NCI-H146 treated with DMSO at 0.1 percent for 48 hours (cell line): ENCODE results near the gene MISP3.

Source experiments
- DNase-seq: peaks from one replicate; lab custom pipeline; 2025; ENCODE audit not compliant: unreplicated experiment; lab: John Stamatoyannopoulos, UW

Gene MISP3

DNA sequence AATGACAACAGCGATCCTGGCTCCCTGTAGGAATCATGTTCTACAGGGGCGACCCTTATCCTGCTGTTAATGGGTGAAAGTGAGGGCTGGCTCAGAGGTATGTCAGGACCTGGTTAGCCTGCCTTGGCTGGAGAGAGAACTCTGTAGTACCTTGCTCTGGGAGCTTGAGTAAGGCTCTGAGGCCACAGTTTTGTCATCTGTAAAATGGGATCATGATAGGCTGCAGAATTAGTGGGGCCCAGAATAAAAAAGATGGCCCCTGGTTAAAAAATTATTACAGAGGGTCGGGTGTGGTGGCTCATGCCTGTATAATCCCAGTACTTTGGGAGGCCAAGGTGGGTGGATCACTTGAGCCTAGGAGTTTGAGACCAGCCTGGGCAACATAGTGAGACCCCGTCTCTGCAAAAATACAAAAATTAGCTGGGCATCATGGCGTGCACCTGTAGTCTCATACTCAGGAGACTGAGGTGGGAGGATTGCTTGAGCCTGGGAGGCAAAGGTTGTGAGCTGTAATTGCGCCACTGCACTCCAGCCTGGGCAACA lies 28.5 kb downstream of the MISP3 start:
- no peak for DNase-seq

GRCh38 chr19:14102102-14102696 lies 29.6 kb downstream of the MISP3 start:
- DNase-seq = no peak

GRCh38 chr19:14102756-14103155 lies 30.2 kb downstream of the MISP3 start:
- DNase-seq = no peak

DNA sequence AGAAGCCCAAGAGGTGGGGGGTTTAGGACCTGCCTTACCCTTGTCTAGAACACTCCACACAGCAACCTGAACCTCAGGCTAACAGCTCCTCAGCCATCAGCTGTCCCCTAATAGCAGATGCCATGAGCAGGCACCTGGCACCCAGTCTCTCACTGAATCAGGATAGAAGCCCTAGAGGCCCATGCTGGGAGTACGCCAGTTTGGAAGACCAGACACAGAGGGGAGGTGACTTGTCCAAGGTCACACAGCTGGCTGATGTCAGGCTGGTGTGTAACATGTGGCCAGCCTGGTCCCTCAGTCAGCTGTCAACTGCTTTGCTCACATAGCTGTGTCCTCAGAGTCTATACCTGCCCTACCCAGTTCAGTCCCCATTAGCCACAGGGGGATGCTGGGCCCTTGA lies 30.7 kb downstream of the MISP3 start:
- DNase-seq = no peak

DNA sequence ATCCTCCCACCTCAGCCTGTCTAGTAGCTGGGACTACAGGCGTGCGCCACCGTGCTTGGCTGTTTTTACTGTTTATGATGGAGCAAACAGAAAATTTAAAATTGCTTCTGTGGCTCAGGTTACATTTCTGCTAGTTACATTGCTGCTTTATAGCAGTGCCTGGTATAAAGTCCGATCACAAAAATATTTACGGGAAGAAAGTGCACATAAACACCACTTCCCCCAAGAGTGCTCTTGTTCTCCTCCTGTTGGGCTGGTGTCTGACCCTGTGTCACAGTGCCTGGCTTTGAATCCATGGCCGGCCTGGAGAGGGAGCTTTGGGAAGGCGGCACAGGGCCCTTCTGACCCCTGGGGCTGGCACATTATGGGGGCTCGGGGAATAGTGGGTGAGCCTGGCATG lies 33.1 kb downstream of the MISP3 start:
- no peak for DNase-seq

GRCh38 chr19:14106840-14107239 lies 34.3 kb downstream of the MISP3 start:
- no peak for DNase-seq

DNA sequence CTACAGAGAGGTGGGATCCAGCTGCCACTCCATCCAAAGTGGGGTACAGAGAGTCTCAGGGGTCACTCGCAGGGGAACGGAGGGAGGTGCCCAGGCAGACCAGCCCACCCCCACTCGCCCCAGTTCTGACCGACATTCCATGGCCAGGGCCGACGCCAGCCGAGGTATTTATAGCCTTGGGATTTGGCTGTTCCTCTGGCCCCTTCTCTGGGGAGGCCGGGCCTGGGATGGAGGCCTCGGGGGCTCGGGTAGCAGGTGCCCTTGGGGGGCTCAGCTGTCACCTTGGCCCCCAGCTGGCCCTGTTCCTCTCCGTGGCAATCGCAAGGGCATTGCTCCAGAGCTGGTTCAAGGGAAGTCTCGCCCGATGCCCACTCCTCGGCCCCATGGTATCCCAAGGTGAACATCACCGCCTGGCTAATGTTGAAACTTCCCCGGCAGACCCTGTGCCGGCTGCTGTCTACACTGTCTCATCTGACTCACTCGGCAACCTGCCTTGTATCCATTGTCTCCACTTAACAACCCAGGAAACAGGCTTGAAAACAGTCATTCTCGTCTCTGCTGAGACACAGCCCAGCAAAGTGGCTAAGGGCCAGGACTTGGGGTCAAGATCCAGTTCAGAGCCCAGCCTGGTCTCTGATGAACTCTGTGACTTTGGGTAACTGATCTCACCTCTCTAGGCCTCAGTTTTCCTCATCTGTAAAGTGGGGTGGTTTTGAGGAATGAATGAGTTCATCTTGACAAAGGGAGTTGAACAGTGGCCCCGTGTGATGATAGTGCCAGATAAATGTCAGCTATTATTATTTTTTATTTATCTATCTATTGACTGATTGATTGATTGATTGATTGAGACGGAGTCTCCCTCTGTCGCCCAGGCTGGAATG lies 35.2 kb downstream of the MISP3 start:
- DNase-seq = no peak

- no peak for DNase-seq
These were observed 38.1 kb downstream of the MISP3 start for GRCh38 chr19:14110650-14111049.

DNA sequence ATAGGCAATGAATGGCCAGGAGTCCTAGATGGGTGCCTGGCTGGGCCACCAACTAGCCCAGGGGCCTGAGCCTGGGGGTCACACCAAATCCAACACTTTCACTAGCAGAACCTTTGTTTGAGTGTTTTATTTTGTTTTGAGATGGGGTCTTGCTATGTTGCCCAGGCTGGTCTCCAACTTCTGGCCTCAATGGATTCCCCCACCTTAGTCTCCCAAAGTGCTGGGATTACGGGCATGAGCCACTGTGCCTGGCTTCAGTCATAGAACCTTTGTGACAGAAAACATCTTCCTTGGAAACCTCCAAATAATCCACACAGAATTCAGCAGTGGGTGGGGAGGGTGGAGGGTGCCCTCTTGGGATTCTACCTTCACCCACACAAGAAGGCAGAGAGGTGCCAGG lies 38.9 kb downstream of the MISP3 start:
- DNase-seq = no peak

DNA sequence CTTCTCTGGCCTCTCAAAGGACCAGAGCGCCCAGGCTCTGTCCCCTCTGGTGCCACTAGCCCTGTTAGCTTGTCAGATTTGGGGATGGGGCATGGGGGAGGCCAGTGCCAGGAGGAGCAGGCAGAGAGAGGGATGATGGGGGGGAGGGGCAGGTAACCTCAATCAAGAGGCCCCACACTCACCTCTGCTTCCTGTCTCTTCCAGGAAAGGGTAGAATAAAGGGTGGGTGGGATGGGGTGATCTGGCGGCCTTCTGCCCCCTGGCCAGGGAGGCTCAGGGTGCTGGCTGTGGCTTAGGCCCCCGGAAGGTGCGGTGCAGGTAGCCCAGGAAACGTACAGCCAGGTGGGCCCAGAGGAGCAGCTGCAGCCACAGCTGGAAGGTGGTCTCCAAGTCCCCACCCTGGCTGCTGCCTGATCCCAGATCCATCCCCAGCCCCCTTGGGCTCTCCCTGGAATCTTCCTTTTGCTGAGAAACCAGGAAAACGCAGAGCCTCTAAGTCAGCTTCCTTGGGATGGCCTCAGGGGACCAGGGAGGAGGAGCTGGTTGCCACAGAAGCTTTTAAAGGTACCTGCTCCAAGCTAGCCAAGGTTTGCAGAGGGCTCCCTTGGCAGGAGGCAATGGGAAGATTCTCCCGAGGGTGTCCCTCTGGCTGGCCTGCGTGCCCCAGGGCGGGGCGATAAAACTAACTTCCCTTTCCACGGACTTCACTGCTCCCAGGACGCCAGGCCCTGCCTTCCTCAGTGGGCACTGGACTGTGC lies 39.6 kb downstream of the MISP3 start:
- DNase-seq = no peak

DNA sequence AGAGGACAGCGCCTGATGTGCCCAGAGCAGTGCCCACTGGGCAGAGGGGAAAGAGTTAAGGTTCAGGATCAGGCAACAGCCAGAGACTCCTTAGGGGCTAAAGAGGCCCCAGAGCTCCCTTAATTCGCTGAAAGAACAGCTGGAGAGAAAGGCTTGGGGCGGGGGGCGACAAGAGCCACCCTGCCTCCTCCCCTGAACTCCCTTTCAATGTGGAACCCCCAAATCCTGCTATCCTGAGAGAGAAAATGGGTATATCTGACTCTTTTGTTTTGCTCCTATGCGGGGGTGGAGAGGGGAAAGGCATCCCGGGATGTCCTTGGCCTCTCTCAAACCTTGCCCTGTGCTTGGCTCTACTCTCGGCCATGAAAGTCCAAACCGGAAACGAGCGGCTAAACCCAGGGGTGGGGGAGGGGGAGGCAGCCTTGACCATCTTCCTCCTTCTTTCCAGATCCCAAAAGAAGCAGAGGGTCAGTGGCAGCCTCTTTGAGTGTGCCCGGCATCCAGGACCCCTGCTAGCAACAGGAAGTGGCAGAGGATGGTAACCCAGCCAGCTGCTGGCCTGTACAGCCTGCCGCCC lies 40.3 kb downstream of the MISP3 start:
- DNase-seq = no peak

DNA sequence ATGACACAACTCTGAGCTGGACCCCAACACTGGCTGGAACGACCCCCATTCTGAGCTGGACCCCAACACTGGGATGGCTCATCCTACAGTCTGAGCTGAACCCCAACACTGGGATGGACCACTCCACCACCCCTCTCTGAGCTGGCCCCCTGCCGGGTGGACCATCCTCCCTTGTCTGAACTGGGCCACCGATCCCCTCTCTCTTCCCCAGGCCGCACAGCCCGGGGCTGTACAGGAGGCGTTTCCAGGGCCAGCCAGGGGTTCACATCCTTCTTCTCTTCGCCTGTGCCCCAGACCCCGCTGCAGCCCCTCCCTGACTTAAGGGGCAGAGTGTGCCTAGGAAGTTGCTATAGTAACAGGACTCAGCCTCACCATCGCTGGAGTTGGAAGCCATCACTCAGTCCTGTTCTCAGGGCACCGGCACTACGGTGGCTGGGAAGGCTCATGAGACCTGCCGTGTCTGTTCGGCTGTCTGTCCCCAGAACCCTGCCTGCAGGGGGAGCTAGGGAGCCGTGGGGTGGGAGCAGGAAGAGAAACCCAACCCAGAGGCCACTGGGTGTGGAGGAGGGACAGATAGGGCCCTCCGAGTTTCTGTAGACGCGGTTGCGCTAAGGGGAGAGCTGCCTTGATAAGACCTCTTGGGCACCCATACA lies 41.3 kb downstream of the MISP3 start:
- no peak for DNase-seq

DNA sequence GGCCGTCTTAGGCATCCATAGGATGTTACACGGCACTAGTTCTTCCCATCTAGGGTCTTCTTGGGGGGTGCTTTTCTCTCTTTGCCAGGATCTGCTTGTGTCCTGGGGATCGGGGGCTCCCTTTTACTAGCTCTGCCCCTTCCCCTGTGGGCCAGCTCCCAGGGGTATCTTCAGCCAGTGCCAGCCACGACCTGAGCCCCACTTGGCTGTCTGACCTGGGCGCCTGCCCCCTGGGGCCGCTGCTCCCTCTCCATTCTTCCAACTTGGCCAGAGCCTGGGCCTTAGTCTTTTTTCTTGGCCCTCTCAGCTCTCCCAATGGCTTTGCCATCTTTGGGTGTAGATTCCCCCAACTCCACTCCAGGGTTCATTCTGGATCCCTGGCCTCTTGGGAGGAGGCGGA lies 41.9 kb downstream of the MISP3 start:
- DNase-seq = no peak

DNA sequence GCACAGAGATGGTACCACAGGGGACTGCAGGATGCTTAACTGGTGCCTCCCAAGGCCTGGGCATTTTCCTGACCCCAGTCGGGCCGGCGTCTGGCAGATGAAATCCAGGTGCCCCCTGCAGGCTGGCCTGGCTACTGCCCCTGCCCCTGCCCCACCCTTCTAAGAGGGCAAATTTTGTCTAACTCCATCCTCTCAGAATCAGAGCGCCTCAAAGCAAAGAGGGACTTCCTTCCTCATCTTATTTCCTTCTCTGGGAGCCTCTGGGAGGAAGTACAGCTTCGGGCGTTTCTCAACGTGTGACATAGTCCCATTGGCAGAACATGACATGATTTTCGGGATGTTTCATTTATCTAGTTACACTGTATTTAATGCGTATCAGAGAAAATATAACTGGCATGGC lies 42.3 kb downstream of the MISP3 start:
- DNase-seq = no peak

GRCh38 chr19:14115756-14116155 lies 43.2 kb downstream of the MISP3 start:
- no peak for DNase-seq

DNA sequence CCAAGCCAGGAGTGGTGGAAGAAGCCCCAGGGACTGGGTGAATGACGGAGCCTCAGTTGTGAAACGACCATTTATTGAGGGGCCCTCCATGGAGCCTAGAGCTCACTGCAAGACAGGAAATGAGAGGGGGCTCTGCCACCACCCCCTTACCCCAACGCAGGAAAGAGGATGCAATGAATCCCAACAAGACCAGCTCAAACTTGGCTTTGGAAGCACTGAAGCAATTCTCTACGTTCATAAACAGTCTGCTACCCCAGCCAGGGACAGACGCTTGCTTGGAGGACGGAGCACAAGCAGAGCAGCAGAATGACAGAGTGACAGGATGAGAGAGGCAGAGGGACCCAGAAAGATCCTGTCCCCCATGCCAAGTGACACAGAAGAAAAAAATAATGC lies 43.9 kb downstream of the MISP3 start:
- no peak for DNase-seq

GRCh38 chr19:14116918-14117578 lies 44.5 kb downstream of the MISP3 start:
- no peak for DNase-seq

DNA sequence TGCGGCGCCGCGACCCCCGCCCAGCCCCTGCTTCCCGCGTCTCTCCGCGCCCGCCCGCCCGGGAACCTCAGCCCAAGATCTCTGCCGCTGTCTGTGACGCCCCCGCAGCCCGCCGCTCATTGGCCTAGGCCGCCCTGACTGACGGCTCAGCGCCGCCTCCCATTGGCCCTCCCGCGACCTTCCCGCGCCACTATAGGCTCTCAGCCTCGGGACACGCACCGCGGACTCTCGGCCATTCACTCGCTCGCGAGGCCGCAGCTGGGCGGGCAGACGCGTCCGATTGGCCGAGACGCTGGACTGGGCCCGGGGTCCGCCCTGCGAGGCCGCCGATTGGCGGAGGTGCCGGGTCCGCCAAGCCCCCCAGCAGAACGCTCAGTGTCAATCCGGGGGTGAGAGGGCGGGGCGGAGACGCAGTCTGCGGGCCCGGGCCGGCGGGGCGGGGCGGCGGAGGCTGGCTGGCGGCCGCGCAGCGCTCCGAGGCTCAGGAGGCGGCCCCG lies 45.1 kb downstream of the MISP3 start, which contains the start of gene PRKACA:
Gene PRKACA (minus strand): TSS at position 95 of the 497 bp plus-strand sequence. CDS start 215 bp downstream, outside the sequence.
- peak; percentile 97 for DNase-seq

GRCh38 chr19:14118165-14119051 lies 45.8 kb downstream of the MISP3 start:
- DNase-seq = no peak
